Fibroblast of skin of right biceps (primary cell): Measurements from ENCODE around the gene TNP1.
A peak's percentile ranks its signal among the peaks of the same experiment; 100 is the strongest.

Source experiments
- DNase-seq: peaks from one replicate; pipeline ENCODE4 v3.0.0-alpha.2; 2013

The TNP1 gene

DNA sequence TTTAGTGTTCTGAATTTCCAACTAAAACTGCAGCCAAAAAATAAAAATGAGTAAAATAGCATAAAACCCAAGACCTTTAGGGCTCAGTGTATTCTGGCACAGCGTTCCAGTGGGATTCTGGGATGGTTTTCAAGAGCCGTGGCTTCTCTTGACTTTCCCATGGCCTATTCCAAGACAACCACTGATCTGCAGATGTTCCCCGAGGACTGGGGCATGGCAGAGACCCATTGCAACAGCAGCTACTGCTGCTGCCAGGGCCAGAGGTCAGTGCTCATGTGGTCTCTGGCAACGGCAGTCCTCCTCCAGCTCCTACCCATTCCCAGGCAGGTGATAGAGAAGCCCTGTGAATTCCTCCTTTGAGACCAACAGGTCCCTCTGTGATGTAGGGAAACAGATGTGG, 26.8 kb downstream of the TNP1 start:
- DNase-seq = no peak

DNA sequence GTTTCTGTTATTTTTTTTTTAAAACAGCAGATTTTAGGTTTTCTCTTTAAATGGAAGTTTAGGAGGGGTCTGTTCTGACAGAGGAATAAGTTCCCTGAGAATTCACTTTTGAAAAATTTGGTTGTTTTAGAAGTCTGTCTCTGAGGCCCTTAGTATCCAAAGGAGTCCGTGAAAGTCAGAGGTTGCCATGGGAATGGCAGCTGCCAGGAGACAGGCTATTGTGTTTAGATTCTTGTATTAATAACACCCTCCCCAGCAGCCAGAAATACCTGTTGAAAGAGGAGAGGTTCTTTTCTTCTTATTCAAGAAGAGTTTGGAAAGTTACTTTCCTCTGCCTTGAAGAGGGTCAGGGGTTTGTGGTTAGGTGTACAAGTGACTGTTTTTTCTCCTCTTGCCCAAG, 29.5 kb downstream of the TNP1 start:
- no peak for DNase-seq

DNA sequence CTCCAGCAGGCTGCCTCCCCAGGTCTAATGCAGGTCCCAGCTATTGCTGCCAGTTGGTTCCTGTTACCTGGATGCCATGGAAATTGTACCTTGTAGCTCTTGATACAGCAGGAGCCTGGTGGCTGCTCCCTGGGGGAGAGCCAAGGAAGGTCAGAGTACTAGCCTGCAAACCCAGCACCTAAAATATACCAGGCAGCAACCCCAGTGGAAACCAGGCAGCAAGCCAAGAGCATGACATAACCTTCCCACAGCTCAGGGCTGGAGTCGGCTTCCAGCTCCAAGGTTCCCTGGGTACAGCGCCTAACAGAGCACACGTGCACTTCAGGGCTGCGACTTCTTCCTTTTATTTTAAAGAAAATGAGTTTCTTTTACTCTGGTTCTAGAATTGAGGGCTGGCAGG, 30.3 kb downstream of the TNP1 start:
- peak; percentile 62 for DNase-seq

DNA sequence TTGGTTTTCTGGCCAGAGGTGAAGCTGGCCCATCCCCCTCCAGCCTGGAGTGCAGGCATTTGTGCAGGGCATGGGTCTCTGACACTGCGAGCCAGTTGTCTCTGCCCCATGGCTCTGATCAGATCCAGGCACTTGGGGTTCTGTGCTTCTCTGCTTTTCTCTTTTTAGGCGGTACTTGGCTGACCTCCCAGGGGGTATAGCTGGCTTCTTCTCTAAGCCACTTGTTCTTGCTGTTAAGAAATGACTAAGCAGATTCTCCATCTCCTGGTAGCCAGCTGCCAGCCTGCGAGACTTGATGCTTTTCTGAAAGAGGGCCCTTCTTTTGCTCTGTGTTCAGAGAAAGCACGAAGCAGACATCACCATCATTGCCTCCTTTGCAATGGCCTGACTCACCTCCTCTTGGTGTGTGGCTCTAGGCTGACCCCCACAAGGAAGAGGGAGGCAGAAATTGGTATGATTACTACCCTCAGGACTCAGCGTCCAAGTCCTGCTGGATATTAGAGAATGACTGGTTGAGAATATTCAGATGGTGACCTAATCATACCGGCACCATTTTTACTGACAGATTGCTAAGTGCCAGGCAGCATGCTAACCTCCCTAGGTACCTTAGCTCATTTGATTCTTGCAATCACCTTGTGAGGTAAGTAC, 32.7 kb downstream of the TNP1 start:
- DNase-seq = peak; percentile 16

DNA sequence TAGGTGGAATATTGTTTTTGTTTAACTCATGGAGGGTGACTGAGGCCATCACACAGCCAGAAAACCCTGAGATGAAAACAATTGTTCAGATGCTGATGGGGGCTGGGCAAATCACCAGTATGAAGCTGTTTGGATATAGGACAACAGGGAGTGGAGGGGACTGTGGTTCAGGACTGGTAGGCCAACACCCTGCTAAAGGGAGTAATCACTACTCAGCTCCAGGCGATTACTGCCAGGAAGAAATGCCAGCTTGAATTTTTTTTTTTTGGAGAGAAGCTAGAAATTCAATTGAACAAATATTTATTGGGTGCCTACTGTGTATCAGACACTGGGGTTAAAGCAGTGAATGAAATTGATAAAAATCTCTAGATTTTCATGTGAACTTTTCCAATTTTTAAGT, 37.4 kb downstream of the TNP1 start:
- no peak for DNase-seq

DNA sequence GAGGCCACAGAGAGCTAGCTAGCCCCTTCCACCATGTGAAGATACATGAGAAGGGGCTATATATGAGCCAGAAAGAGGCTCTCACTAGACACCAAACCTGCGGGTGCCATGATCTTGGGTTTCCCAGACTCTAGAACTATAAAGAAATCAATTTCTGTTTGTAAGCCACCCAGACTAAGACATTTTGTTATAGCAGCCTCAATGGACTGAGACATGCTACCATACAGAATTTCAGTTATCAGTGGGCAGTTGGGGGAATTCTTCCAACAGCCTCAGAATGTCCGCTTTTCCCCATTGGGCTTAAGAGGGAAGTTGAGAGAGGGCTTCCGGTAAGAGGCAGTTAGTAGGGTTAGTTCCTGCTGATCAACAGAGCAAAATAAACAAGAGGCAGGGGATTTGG, 39.2 kb downstream of the TNP1 start:
- no peak for DNase-seq

DNA sequence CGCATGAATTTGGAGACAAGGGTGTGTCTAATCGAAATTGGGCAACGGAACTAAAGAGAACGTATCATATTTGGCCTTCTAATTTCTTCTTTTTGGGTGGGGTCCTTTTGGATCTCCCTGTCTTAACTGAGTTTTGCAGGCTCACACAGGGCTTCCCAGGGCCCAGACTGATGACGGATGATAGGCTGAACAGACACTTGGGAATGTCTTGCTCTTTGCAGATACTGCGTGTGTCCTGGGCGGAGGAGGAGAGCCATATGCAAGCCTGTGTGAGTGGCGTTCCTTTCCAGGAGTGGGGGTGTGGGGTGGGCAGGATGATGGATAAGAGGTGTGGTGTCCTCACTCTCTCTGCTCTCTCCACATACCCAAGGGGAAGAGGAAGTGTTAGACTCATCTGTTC, 40.1 kb downstream of the TNP1 start:
- no peak for DNase-seq

DNA sequence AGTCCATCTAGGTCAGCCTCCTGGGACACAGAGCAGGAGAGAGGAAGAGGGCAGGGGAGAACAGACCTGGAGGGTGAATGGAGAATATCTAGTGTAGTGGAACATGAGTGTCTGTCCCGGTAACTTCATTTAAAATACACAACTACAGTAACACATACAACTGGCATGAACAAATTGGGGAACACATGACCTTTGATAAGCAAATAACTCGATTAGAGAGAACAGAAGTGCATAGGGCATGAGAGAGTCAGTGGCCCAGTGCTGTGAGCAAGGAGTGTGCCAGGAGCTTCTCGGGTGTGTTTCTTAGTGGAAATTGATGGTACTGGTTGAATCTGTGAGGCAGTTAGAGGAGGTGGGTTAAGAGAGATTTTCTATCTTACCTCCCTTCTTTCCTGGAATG, 40.8 kb downstream of the TNP1 start:
- DNase-seq = no peak

DNA sequence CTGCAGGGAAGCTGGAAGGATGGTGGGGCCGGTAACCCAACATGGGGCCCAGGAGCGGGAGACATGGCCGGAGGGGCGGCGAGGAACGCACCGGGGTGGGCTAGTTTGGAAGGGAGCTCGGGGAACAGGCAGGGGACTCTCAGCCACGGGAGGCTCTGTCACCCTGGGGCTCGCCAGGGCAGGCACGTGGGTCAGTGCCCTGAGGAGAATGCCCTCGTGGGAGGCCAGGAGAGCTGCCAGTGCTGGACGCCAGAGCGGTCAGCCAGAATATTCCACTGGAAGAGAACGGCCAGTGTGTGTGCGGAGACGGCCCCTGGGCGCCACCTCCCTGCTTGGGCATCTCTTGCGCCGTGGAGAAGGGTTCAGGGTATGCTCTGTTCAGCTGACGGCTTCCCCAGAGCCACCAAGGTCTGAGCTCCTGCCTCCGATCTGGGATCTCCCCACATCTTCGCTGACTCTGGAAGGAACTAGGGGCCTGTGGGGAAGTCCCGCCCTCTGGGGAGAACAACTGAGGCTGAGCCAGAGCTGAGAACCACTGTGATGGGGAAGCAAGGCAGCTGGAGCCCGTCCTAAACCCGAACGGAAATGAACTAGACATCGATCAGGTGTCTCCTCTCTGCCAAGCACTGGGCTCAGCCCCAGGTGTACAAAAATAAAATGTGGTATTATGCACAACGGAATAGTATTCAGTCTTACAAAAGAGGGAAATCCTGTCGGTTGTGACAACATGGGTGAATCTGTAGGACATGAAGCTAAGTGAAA, 49.3 kb downstream of the TNP1 start:
- DNase-seq = no peak
